Activated CD4-positive, CD25-positive, alpha-beta regulatory T cell (primary cell): ENCODE results near the gene SLC29A3.

Source experiments
- DNase-seq, 4 experiments: peaks; one replicate each; lab custom pipeline; 2025; lab: John Stamatoyannopoulos, UW

The SLC29A3 gene

GRCh38 chr10:71324743-71325142 is 5.7 kb downstream of the SLC29A3 start:
- DNase-seq, result no peak

- no peak for DNase-seq
These were observed 6.2 kb downstream of the SLC29A3 start for GRCh38 chr10:71325267-71325666.

GRCh38 chr10:71326464-71326881 is 7.4 kb downstream of the SLC29A3 start:
- no peak for DNase-seq

GRCh38 chr10:71330789-71331404 is 11.8 kb downstream of the SLC29A3 start:
- DNase-seq, result no peak

- no peak for DNase-seq
These were observed 12.7 kb downstream of the SLC29A3 start for GRCh38 chr10:71331736-71332135.

- no peak for DNase-seq
These were observed 13.4 kb downstream of the SLC29A3 start for GRCh38 chr10:71332466-71332865.

- no peak for DNase-seq
These were observed 14.2 kb downstream of the SLC29A3 start for GRCh38 chr10:71333129-71333887.

GRCh38 chr10:71334221-71334791 is 15.2 kb downstream of the SLC29A3 start:
- DNase-seq, result no peak

- no peak for DNase-seq
These were observed 16.2 kb downstream of the SLC29A3 start for GRCh38 chr10:71335173-71335708.

GRCh38 chr10:71336632-71337031 is 17.6 kb downstream of the SLC29A3 start:
- no peak for DNase-seq

GRCh38 chr10:71337219-71337701 is 18.2 kb downstream of the SLC29A3 start:
- DNase-seq, result no peak

GRCh38 chr10:71338728-71339495 is 19.9 kb downstream of the SLC29A3 start:
- DNase-seq, result no peak

GRCh38 chr10:71339796-71340589 is 20.9 kb downstream of the SLC29A3 start:
- no peak for DNase-seq

GRCh38 chr10:71342573-71343391 is 23.7 kb downstream of the SLC29A3 start:
- no peak for DNase-seq

- no peak for DNase-seq
These were observed 24.3 kb downstream of the SLC29A3 start for GRCh38 chr10:71343392-71343773.

- DNase-seq, result no peak
These were observed 25.3 kb downstream of the SLC29A3 start for GRCh38 chr10:71344154-71344925.

- no peak for DNase-seq
These were observed 26.0 kb downstream of the SLC29A3 start for GRCh38 chr10:71344993-71345480.

- no peak for DNase-seq
These were observed 26.6 kb downstream of the SLC29A3 start for GRCh38 chr10:71345694-71346093.

GRCh38 chr10:71346731-71347130 is 27.7 kb downstream of the SLC29A3 start:
- DNase-seq, result no peak
